GM12892 (cell line): ENCODE measurements around the gene RPP25L.

ENCODE experiments used
- POLR2A ChIP-seq: IDR thresholded peaks from 2 replicates; pipeline ENCODE4 v1.6.1; 2011; ENCODE audit warnings: low read depth, low read length, control low read depth
- POLR2AphosphoS5 ChIP-seq: IDR thresholded peaks from 2 replicates; pipeline ENCODE4 v1.6.1; 2011; ENCODE audit warnings: low read depth, low read length, control low read depth

DNA sequence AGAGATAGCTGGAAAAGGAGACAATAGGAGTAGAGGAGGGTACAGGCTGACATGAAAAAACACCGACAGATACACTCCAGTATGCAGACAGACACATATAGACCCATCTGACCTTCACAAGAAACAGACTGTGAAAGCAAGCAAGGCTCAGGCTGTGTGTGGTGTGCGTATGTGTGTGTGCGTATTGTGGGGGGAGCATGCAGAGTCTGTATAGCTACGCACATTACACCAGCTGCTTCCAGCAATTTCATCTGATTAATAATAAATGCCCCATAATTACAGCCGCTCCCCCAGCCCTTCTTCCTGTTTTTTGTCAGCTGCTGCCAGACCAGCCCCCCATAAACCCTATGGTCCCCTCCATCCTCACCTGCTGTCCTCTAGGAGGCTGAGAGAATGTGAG, 29.1 kb downstream of the RPP25L start:
- TF ChIP-seq POLR2AphosphoS5: no peak
- no peak for TF ChIP-seq POLR2A
